Activated naive CD4-positive, alpha-beta T cell treated with Interleukin-2 at 50 U/mL for 16 hours (primary cell): Measurements from ENCODE around the gene GPATCH11.

Source experiments
- DNase-seq: peaks from one replicate; pipeline ENCODE4 v3.0.0-alpha.2; 2020

GPATCH11 gene

GRCh38 chr2:37109523-37109922 lies 25.2 kb downstream of the GPATCH11 start:
- DNase-seq: no peak

GRCh38 chr2:37110306-37111212 lies 26.2 kb downstream of the GPATCH11 start:
- no peak for DNase-seq

GRCh38 chr2:37111958-37112357 lies 27.6 kb downstream of the GPATCH11 start:
- no peak for DNase-seq

GRCh38 chr2:37117566-37117965 lies 33.2 kb downstream of the GPATCH11 start:
- no peak for DNase-seq

GRCh38 chr2:37119157-37119556 lies 34.8 kb downstream of the GPATCH11 start:
- no peak for DNase-seq

- no peak for DNase-seq
Observed at GRCh38 chr2:37125416-37125815, 41.1 kb downstream of the GPATCH11 start.

- no peak for DNase-seq
Observed at GRCh38 chr2:37132914-37133313, 48.6 kb downstream of the GPATCH11 start.

GRCh38 chr2:37142546-37142945 lies 58.2 kb downstream of the GPATCH11 start:
- DNase-seq: no peak

GRCh38 chr2:37143974-37144373 lies 59.7 kb downstream of the GPATCH11 start:
- no peak for DNase-seq

GRCh38 chr2:37146062-37146461 lies 61.7 kb downstream of the GPATCH11 start:
- no peak for DNase-seq

GRCh38 chr2:37148325-37148724 lies 64.0 kb downstream of the GPATCH11 start:
- no peak for DNase-seq
